Measurements from ENCODE around the gene CD46.

CD46 gene

DNA sequence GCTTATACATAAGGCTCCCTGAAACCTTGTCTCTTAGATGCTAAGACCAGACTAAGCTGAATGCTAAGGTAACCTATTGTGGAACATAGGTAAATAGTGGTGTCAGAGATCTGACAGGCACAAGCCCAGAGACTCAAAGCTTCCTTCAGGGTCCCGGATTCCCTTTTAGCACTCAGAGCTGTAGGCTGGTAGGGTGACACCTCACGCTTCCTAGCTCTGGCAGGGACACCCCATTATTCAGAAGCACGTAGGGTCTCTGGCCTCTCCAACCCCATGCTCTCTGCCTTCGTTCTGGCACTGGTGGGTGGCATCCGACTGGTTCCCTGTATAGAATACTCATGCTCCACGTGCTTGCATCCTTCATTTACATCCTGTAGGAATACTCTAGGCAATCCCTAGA is 90.7 kb downstream of the CD46 start:
- H3K9ac ChIP-seq (ENCODE audit: low read depth, low read length): no peak overlapping the region
- H3K4me1 ChIP-seq (ENCODE audit: insufficient read depth, low read length): no peaks in the 10 kb centered on the region
- no peaks in the 10 kb centered on the region for H3K9me3 ChIP-seq (ENCODE audit: control insufficient read depth, insufficient read depth, low read length)
- no peaks in the 10 kb centered on the region for H3K36me3 ChIP-seq (ENCODE audit: insufficient read depth, low read length)

DNA sequence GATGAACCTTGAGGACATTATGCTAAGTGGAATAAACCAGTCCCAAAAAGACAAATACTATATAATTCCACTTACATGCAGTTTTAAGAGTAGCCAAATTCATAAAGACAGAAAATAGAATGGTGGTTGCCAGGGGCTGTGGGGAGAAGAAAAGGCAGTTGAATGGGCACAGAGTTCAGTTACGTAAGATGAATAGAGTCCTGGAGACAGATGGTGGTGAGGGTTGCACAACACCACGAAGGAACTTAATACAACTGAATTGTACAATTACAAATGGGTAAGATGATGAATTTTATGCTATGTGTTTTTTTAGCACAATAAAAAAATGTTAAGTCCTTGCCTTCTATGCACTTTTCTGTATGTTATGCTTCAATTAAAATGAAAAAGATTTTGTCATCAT is 92.5 kb downstream of the CD46 start:
- Histone ChIP-seq H3K9me3 (ENCODE audit: control insufficient read depth, insufficient read depth, low read length) (no peaks in the 10 kb centered on the region), H3K9ac (ENCODE audit: low read depth, low read length) (no peak overlapping the region), H3K4me1 (ENCODE audit: insufficient read depth, low read length) (no peaks in the 10 kb centered on the region), H3K36me3 (ENCODE audit: insufficient read depth, low read length) (no peaks in the 10 kb centered on the region)

Measured in ES-I3 (cell line).